Astrocyte (in vitro differentiated cells and primary cell): ENCODE measurements around the gene SERPINH1. TPM values are rescaled to one million over a fixed set of nuclear protein-coding genes. Genes with fewer than 3 reads are reported as not detected.
A peak's percentile ranks its signal among the peaks of the same experiment; 100 is the strongest.

ENCODE experiments used
- DNase-seq: peaks from one replicate; pipeline ENCODE4 v3.0.0-alpha.2; 2010; ENCODE audit warnings: low read depth
- FAIRE-seq: peaks from 2 replicates; lab custom pipeline; 2011; peaks lifted over from hg19 to GRCh38; lab: Jason Lieb, UNC
- H2AFZ ChIP-seq: 2 replicates; pipeline ENCODE4 v1.6.0; 2012; ENCODE audit warnings: low read depth, low read length, inconsistent platforms
- H3K27ac ChIP-seq: 2 replicates; pipeline ENCODE4 v1.5.1; 2011; ENCODE audit warnings: low read depth, low read length, inconsistent platforms
- H3K27me3 ChIP-seq: 2 replicates; pipeline ENCODE4 v1.6.0; 2011; ENCODE audit warnings: low read length, inconsistent platforms; ENCODE audit not compliant: insufficient read depth
- H3K36me3 ChIP-seq: 2 replicates; pipeline ENCODE4 v1.5.1; 2011; ENCODE audit warnings: low read length, inconsistent platforms; ENCODE audit not compliant: insufficient read depth
- H3K4me1 ChIP-seq: 2 replicates; pipeline ENCODE4 v1.5.1; 2011; ENCODE audit warnings: low read length, inconsistent platforms; ENCODE audit not compliant: insufficient read depth
- H3K4me2 ChIP-seq: 2 replicates; pipeline ENCODE4 v1.6.0; 2012; ENCODE audit warnings: low read length, inconsistent platforms
- H3K4me3 ChIP-seq: 2 replicates; pipeline ENCODE4 v1.5.1; 2011; ENCODE audit warnings: low read depth, mild to moderate bottlenecking, low read length, inconsistent platforms; ENCODE audit not compliant: insufficient read depth
- H3K79me2 ChIP-seq: 2 replicates; pipeline ENCODE4 v1.6.0; 2012; ENCODE audit warnings: mild to moderate bottlenecking, low read length, inconsistent platforms; ENCODE audit not compliant: insufficient read depth
- H3K9ac ChIP-seq: 2 replicates; pipeline ENCODE4 v1.6.0; 2012; ENCODE audit warnings: mild to moderate bottlenecking, low read length, inconsistent platforms
- H3K9me3 ChIP-seq: 2 replicates; pipeline ENCODE4 v1.5.1; 2012; ENCODE audit warnings: low read depth, mild to moderate bottlenecking, low read length, inconsistent platforms; ENCODE audit not compliant: insufficient read depth
- H4K20me1 ChIP-seq: 2 replicates; pipeline ENCODE4 v1.6.0; 2012; ENCODE audit warnings: low read length, inconsistent platforms; ENCODE audit not compliant: insufficient read depth
- H3K27ac Mint-ChIP-seq: one replicate; pipeline ENCODE4 v1.8.0; 2021; ENCODE audit warnings: mild to moderate bottlenecking, mixed read lengths; ENCODE audit not compliant: unreplicated experiment
- H3K27me3 Mint-ChIP-seq: one replicate; pipeline ENCODE4 v1.8.0; 2021; ENCODE audit warnings: low read depth, mixed read lengths; ENCODE audit not compliant: unreplicated experiment
- H3K36me3 Mint-ChIP-seq: one replicate; pipeline ENCODE4 v1.8.0; 2021; ENCODE audit warnings: low read depth, mixed read lengths; ENCODE audit not compliant: unreplicated experiment
- H3K4me1 Mint-ChIP-seq: one replicate; pipeline ENCODE4 v1.8.0; 2021; ENCODE audit warnings: low read depth, mixed read lengths; ENCODE audit not compliant: unreplicated experiment
- H3K4me3 Mint-ChIP-seq: one replicate; pipeline ENCODE4 v1.8.0; 2021; ENCODE audit warnings: mild to moderate bottlenecking, moderate library complexity, mixed read lengths; ENCODE audit not compliant: unreplicated experiment
- H3K9me3 Mint-ChIP-seq: one replicate; pipeline ENCODE4 v1.8.0; 2021; ENCODE audit warnings: mild to moderate bottlenecking, mixed read lengths; ENCODE audit not compliant: unreplicated experiment
- CTCF ChIP-seq: IDR thresholded peaks from 2 replicates; pipeline ENCODE4 v1.5.1; 2011; ENCODE audit warnings: low read depth, mild to moderate bottlenecking, inconsistent platforms, low read length, moderate library complexity; ENCODE audit not compliant: insufficient read depth
- EZH2 ChIP-seq: IDR thresholded peaks from 2 replicates; pipeline ENCODE4 v1.6.1; 2012; ENCODE audit warnings: mild to moderate bottlenecking, low read length, inconsistent platforms; ENCODE audit not compliant: insufficient read depth
- total RNA-seq: library from RNA; stranded (reverse); gene quantifications from 2 replicates; pipeline ENCODE4 v1.2.1, GENCODE V29; 2021

The SERPINH1 gene
- total RNA-seq, 1 donor from 2014 or later, result 768 TPM

- TF ChIP-seq EZH2 (no peak), CTCF (no peak)
- H3K36me3 Mint-ChIP-seq, result peaks cover 3% of the 10 kb centered on the region
- DNase-seq (no peak), FAIRE-seq (no peak)
- H3K9me3 Mint-ChIP-seq, result peaks cover 2% of the 10 kb centered on the region
- no peaks in the 10 kb centered on the region for H3K36me3 ChIP-seq
- H3K27ac ChIP-seq, result no peak overlapping the region
- H3K27ac Mint-ChIP-seq, result no peak overlapping the region
- peaks cover 25% of the 10 kb centered on the region for H3K27me3 Mint-ChIP-seq
- no peak overlapping the region for H3K4me3 Mint-ChIP-seq
- H3K4me3 ChIP-seq, result no peak overlapping the region
- H4K20me1 ChIP-seq, result no peaks in the 10 kb centered on the region
- H3K27me3 ChIP-seq, result peaks cover 4% of the 10 kb centered on the region
- H3K4me1 ChIP-seq, result peaks cover 7% of the 10 kb centered on the region
- H3K9ac ChIP-seq, result no peak overlapping the region
- no peaks in the 10 kb centered on the region for H3K9me3 ChIP-seq
- no peak overlapping the region for H2AFZ ChIP-seq
- no peaks in the 10 kb centered on the region for H3K79me2 ChIP-seq
- H3K4me1 Mint-ChIP-seq, result no peaks in the 10 kb centered on the region
- H3K4me2 ChIP-seq, result no peak overlapping the region
Observed at GRCh38 chr11:75541193-75542087, 20.6 kb upstream of the SERPINH1 start.

GRCh38 chr11:75542088-75542438 is 20.0 kb upstream of the SERPINH1 start:
- no peak for DNase-seq
- no peak for FAIRE-seq
- Histone ChIP-seq H3K27me3 (peaks cover 4% of the 10 kb centered on the region), H3K4me2 (no peak overlapping the region), H3K79me2 (no peaks in the 10 kb centered on the region), H2AFZ (no peak overlapping the region), H3K9ac (no peak overlapping the region), H4K20me1 (no peaks in the 10 kb centered on the region), H3K4me1 (peaks cover 4% of the 10 kb centered on the region), H3K36me3 (no peaks in the 10 kb centered on the region), H3K9me3 (no peaks in the 10 kb centered on the region), H3K4me3 (no peak overlapping the region), H3K27ac (no peak overlapping the region)
- Mint-ChIP-seq H3K4me1 (no peaks in the 10 kb centered on the region), H3K9me3 (peaks cover 2% of the 10 kb centered on the region), H3K36me3 (peaks cover under 1% of the 10 kb centered on the region), H3K27me3 (peaks cover 23% of the 10 kb centered on the region), H3K4me3 (no peak overlapping the region), H3K27ac (peak overlapping the region; percentile 24)
- TF ChIP-seq CTCF (no peak), EZH2 (no peak)

- Mint-ChIP-seq H3K9me3 (no peaks in the 10 kb centered on the region), H3K27me3 (peaks cover 12% of the 10 kb centered on the region), H3K4me3 (no peak overlapping the region), H3K27ac (no peak overlapping the region), H3K36me3 (no peaks in the 10 kb centered on the region), H3K4me1 (peaks cover 5% of the 10 kb centered on the region)
- Histone ChIP-seq H3K4me3 (no peak overlapping the region), H3K79me2 (no peaks in the 10 kb centered on the region), H4K20me1 (no peaks in the 10 kb centered on the region), H3K9ac (no peak overlapping the region), H3K4me2 (no peak overlapping the region), H3K4me1 (peaks cover 3% of the 10 kb centered on the region), H2AFZ (no peak overlapping the region), H3K27ac (no peak overlapping the region), H3K27me3 (peaks cover 4% of the 10 kb centered on the region), H3K9me3 (no peaks in the 10 kb centered on the region), H3K36me3 (no peaks in the 10 kb centered on the region)
- DNase-seq (no peak), FAIRE-seq (no peak)
- TF ChIP-seq CTCF, result no peak
- TF ChIP-seq EZH2, result no peak
Observed at GRCh38 chr11:75543806-75544205, 18.2 kb upstream of the SERPINH1 start.
